GOT3 (cell line): ENCODE results near the gene MED25.
A peak's percentile ranks its signal among the peaks of the same experiment; 100 is the strongest.

Experiments
- DNase-seq: peaks from one replicate; lab custom pipeline; 2025; ENCODE audit warnings: mixed read lengths; lab: John Stamatoyannopoulos, UW

MED25 gene

GRCh38 chr19:49844138-49845095, 26.3 kb downstream of the MED25 start:
- no peak for DNase-seq

GRCh38 chr19:49845414-49845813, 27.3 kb downstream of the MED25 start:
- no peak for DNase-seq

DNA sequence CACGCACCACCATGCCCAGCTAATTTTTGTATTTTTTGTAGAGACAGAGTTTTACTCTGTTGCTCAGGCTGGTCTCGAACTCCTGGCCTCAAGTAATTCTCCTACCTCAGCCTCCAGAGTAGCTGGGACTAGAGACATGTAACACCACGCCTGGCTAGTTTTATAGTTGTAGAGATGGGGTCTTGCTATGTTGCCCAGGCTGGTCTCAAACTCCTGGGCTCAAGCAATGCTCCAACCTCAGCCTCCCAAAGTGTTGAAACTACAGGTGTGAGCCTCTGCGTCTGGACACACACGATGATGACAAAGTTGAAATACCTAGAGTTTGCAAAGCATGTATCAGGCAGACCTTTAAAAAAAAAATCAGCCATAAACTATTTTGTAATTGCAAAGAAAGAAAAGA, 28.3 kb downstream of the MED25 start:
- DNase-seq = no peak

DNA sequence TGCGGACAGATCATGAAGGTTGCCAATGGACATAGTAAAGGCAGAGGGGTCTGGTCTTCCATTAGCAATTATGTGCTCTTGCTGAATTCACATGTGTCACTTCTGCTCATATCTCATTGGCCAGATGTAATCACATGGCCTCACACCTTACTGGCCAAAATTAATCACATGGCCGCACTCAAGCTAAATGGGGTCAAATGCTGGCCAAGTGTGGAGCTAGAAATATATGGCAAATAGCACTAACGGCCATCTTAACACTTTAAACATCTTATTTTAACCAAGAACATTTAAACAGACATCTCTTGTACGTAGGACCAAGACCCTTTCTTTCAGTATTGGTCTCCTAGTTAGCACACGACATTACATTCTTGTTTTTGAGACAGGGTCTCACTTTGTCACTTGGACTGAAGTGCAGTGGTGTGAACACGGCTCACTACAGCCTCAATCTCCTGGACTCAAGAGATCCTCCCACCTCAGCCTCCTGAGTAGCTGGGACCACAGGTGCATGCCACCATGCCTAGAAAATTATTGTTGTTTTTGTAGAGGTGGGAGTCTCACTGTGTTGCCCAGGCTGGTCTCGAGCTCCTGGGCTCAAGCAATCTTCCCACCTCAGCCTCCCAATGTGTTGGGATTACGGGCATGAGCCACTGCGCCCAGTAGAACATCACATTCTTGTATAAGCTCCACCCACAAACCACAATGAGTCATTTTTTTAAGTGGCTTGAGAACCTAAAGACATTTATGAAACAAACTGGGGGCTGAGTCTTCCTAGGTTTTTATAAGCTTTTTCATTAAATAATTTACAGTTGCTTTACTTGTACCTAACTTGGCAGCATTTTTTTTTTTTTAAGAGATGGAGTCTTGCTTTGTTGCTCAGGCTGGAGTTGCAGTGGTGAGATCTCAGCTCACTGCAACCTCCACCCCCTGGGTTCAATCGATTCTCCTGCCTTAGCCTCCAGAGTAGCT, 29.9 kb downstream of the MED25 start:
- DNase-seq = no peak

GRCh38 chr19:49848938-49849337, 30.8 kb downstream of the MED25 start:
- no peak for DNase-seq

DNA sequence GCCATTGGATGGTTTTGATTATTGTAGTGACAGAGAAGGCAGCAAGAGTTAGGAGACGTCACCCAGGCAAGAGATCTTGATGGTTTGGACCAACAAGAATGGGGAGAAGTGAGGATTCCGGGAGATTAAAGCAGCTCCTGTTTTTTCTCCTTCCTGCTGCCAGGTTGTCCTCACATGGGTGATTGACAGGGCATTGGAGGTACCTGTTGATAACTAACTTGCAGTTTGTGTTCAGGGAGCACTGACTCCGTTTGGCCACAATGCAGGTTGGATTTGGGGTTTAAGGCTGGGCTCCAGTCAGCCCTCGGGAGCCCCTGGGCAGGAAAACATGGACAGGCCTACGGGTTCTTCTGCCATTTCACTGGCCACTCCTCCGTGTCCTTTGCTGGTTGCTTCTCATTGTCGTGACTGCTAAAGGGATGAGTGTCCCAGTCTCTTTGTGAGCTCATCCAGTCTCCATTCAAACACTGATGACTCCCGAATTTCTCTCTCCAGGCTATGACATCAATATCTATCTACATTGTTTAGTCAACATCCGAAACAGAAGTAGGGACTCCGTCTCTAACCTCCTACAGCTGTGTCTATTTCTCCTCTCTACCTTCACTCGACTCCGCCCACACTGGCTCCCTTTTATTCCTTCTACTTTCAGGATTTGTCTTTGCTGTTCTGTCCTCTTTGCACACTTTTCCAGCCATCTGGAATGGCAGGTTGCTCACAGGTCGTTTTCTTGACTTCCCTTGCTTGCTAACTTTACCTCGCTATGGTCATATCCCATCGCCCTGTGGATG, 31.5 kb downstream of the MED25 start:
- DNase-seq = no peak

GRCh38 chr19:49850221-49850486, 32.1 kb downstream of the MED25 start:
- no peak for DNase-seq

- peak; percentile 56 for DNase-seq
Measured at GRCh38 chr19:49850487-49851342, 32.6 kb downstream of the MED25 start, which contains the start of gene PTOV1. Gene PTOV1, plus strand, starts transcription at chr19:49851159.

GRCh38 chr19:49851456-49852259, 33.6 kb downstream of the MED25 start:
- DNase-seq = no peak

GRCh38 chr19:49852631-49853126, 34.6 kb downstream of the MED25 start:
- no peak for DNase-seq

DNA sequence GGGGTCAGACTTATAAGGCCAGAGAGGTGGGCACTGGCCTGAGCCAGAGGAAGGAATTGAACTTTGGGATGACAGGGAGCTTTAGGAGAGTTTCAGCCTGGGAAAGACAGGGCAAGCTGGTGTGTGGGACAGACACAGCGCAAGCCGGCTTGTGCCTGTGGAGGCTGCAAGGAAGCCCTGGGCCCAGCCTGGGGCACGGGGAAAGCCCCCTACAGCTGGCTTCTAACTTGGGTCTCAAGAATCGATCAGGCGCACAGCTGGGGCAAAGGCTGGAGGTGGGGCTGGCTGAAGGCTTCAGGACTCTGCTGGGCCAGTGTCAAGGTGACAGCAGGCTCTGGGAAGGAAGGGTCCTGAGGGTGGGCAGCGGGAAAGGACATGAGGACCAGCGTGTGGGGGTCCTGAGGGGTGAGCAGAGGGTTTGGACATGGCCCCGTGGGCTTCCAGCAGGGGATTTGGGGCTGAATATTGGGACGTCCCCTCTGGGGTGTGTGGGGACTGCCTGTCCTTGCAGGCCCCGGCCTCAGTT, 35.8 kb downstream of the MED25 start:
- no peak for DNase-seq

GRCh38 chr19:49854378-49855263, 36.5 kb downstream of the MED25 start:
- DNase-seq = no peak

- DNase-seq = no peak
Measured at GRCh38 chr19:49855277-49855675, 37.2 kb downstream of the MED25 start.

- DNase-seq = no peak
Measured at GRCh38 chr19:49855676-49856573, 37.8 kb downstream of the MED25 start.

- no peak for DNase-seq
Measured at GRCh38 chr19:49856574-49857021, 38.5 kb downstream of the MED25 start.

- no peak for DNase-seq
Measured at GRCh38 chr19:49857061-49857837, 39.2 kb downstream of the MED25 start.

DNA sequence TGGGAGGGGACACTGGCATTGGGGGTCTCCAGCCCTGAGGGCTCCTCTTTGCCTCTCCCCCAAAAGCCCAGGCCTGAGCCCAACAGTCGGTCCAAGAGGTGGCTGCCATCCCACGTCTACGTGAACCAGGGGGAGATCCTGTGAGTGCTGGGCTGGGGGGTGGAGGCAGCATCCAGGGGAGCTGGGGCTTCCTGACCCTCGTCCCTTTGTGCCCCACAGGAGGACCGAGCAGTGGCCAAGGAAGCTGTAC, 39.7 kb downstream of the MED25 start:
- no peak for DNase-seq
